Stimulated activated CD8-positive, alpha-beta memory T cell treated with anti-CD3 and anti-CD28 coated beads, Interleukin-2, amount 100 ng/mL, for 1 hour (primary cell): ENCODE results near the gene NBPF1.
"Not testable (repeated sequence)": the region's sequence is repeated elsewhere in the genome, so short reads cannot be mapped to it uniquely, and the experiment has no call there.

ENCODE experiments used
- DNase-seq, 2 donors: peaks; one replicate each; pipeline ENCODE4 v3.0.0-alpha.2; 2020; ENCODE audit warnings: low read depth in 2 of 2

NBPF1 gene

GRCh38 chr1:16605532-16606505 is 7.5 kb downstream of the NBPF1 start:
- no peak for DNase-seq

- no peak for DNase-seq
These were observed 8.2 kb downstream of the NBPF1 start for GRCh38 chr1:16605213-16605525.

GRCh38 chr1:16604514-16605212 is 8.7 kb downstream of the NBPF1 start:
- not testable (repeated sequence) for DNase-seq

GRCh38 chr1:16603623-16604022 is 9.7 kb downstream of the NBPF1 start:
- not testable (repeated sequence) for DNase-seq

GRCh38 chr1:16602336-16603011 is 10.9 kb downstream of the NBPF1 start:
- DNase-seq, result not testable (repeated sequence)

GRCh38 chr1:16600855-16601786 is 12.2 kb downstream of the NBPF1 start:
- DNase-seq, result not testable (repeated sequence)

GRCh38 chr1:16599326-16599725 is 14.0 kb downstream of the NBPF1 start:
- not testable (repeated sequence) for DNase-seq

GRCh38 chr1:16595216-16595615 is 18.1 kb downstream of the NBPF1 start:
- DNase-seq, result not testable (repeated sequence)

GRCh38 chr1:16591845-16592244 is 21.5 kb downstream of the NBPF1 start:
- not testable (repeated sequence) for DNase-seq

GRCh38 chr1:16588081-16588480 is 25.3 kb downstream of the NBPF1 start:
- DNase-seq, result not testable (repeated sequence)

- DNase-seq, result not testable (repeated sequence)
These were observed 25.7 kb downstream of the NBPF1 start for GRCh38 chr1:16587639-16588038.

GRCh38 chr1:16565324-16565723 is 48.0 kb downstream of the NBPF1 start:
- DNase-seq, result not testable (repeated sequence)

- not testable (repeated sequence) for DNase-seq
These were observed 52.3 kb downstream of the NBPF1 start for GRCh38 chr1:16561035-16561434.

GRCh38 chr1:16560498-16560897 is 52.9 kb downstream of the NBPF1 start:
- DNase-seq, result not testable (repeated sequence)

GRCh38 chr1:16559688-16560087 is 53.7 kb downstream of the NBPF1 start:
- DNase-seq, result not testable (repeated sequence)

- not testable (repeated sequence) for DNase-seq
These were observed 56.3 kb downstream of the NBPF1 start for GRCh38 chr1:16557034-16557433.

- not testable (repeated sequence) for DNase-seq
These were observed 60.1 kb downstream of the NBPF1 start for GRCh38 chr1:16553244-16553643.

GRCh38 chr1:16550212-16550918 is 63.0 kb downstream of the NBPF1 start:
- not testable (repeated sequence) for DNase-seq

GRCh38 chr1:16549545-16549944 is 63.8 kb downstream of the NBPF1 start:
- DNase-seq, result not testable (repeated sequence)

GRCh38 chr1:16547502-16548241 is 65.7 kb downstream of the NBPF1 start:
- not testable (repeated sequence) for DNase-seq
